GM21619 (cell line): Measurements from ENCODE around the gene YJEFN3.

ENCODE experiments used
- ATAC-seq: cut with Tn5 transposase; IDR thresholded peaks from one replicate; pipeline ENCODE4 v1.9.1; 2021; ENCODE audit not compliant: unreplicated experiment

Gene YJEFN3

DNA sequence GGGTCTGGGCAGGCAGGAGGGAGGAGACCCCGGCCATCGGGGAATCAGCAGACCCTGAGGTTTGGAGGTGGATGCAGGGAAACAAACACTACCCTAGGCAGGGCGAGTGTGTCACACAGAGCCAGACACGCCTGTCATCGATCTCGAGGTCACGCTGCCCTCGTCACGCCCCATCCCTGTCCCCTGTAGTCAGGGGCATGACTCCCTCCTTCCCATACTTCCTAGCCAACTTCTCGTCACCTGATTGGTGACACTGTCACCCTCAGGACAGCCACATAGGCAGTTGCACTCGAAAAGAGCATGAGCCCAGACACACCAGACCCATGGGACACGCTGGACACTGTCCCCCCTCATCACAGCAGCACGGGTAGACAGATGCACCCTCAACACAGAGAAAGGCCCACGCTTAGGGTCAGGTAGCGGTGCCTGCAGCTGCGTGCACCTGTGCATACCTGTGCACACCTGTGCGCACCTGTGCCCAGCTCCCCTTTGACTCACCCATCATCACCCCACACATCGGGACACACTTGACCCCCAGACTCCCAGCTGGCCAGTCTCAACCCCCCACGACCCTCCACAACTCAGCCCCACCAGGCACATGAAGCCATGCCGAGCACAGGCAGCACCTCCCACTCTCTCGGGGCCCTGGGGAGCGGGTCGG, 21.2 kb downstream of the YJEFN3 start:
- ATAC-seq = no peak

DNA sequence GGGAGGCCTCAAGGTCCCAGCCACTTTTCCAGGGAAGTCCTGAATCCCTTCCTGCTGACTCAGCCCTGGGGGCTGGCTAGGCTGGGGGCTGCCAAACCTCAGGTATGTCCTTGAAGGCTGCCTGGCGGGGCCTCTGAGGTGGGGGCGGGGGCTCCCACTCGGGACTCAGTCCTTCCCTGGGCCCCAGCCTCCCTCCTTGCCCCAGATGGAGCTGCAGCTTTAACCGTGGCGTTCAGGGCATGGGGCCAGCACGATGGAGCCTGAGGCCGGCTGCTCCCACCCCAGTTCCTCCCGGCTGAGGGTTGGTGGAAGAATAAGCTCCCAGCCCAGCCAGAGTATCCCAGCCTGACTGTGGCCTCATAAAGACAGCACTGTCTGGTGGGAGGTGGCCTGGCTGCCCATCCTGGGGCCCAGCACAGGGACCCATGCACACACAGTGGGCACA, 21.8 kb downstream of the YJEFN3 start:
- ATAC-seq = no peak

DNA sequence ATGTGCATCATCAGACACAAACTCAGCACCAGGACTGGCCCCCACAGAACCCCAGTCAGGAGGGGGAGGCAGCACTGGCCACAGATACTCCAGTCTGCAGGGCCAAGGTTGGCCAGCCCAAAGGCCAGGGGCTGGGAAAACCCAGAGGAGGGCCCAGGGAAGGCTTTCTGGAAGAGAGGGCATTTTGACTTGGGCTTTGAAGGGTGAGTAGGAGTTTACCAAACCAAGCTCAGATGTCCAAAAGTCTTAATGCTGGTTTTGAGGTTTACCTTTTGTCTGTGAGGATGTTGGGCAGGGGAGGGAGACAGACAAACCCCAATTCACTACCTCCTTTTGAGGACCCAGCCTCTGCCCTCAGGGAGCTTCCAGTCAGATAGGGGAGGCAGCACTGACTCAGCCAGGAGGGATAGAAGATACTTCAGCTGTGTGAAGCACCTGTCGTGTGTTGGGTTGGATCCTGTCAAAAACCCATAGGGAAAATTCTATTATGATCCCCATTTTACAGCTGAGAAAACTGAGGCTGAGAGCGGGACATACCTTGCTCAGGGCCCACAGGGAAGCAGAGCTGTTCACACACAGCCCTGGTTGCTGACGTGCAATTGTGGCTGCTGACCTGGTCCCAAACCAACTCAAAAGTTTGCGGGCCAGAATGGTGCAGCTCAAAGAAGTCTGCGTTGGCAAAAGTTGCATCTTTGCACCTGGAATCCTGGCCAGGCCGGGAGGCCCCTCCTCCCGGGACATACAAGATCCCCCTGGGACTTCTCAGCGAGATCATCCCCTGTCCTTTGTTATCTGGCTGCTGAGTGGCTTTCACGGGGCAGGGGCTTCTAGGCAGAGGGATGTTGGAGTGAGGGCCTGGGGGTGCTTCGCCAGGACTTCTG, 22.5 kb downstream of the YJEFN3 start:
- ATAC-seq = no peak

- ATAC-seq = no peak
These were observed 23.1 kb downstream of the YJEFN3 start for GRCh38 chr19:19551853-19552192.

GRCh38 chr19:19552798-19553197, 24.1 kb downstream of the YJEFN3 start:
- no peak for ATAC-seq

DNA sequence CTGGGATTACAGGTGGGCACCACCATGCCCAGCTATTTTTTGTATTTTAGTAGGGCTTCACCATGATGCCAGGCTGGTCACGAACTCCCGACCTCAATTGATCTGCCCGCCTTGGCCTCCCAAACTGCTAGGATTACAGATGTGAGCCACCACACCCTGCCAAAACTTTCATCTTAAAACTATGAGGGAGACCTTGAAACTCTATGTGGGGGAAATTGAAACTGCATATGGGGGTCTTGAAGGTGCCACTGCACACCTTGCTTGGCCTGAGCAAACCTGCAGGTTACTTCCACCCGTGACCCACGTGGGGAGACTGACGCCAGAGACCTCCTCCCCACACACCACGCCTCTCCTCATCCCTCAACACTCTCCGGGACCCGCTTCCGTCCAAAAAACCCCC, 25.0 kb downstream of the YJEFN3 start:
- ATAC-seq = no peak

GRCh38 chr19:19554074-19555023, 25.6 kb downstream of the YJEFN3 start:
- ATAC-seq = no peak

- ATAC-seq = no peak
These were observed 29.3 kb downstream of the YJEFN3 start for GRCh38 chr19:19558055-19558454.

DNA sequence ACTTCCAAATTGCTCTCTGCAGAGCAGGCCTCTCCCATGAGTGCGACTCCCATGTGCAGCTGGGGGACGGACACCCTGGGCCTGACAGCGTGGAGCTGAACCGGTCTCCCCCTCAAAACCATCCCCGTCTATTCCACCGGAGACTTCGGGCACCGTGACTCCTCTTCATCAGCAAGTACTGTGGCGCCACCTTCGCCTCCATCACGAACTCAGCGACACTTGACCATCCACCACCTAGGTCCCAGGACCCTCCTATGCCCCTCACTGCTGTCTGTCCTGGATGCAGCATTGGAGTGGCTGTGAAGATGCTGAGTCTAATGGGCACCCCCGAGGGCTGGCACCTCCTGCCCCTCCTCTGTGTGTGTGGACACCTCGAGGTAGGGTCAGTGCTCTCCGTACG, 29.9 kb downstream of the YJEFN3 start:
- ATAC-seq = no peak

DNA sequence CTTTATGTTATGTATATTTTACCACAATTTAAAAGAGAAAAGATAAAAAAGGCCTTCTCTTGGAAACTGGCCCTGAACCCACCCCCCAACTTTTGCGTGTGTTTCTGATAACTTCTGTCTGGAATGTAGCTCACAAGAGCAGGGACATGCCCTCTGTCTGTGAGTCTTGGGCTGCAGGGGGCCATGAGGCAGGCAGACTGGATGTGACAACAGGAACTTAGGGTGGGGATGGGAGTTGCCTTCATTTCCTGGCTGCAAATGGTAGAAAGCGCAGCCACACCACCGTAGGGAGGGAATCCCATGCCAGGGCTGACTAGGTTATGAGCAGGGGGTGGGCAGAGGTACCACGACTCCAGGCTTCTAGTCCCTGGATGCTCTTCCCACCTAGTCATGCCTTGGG, 31.2 kb downstream of the YJEFN3 start:
- ATAC-seq = no peak

DNA sequence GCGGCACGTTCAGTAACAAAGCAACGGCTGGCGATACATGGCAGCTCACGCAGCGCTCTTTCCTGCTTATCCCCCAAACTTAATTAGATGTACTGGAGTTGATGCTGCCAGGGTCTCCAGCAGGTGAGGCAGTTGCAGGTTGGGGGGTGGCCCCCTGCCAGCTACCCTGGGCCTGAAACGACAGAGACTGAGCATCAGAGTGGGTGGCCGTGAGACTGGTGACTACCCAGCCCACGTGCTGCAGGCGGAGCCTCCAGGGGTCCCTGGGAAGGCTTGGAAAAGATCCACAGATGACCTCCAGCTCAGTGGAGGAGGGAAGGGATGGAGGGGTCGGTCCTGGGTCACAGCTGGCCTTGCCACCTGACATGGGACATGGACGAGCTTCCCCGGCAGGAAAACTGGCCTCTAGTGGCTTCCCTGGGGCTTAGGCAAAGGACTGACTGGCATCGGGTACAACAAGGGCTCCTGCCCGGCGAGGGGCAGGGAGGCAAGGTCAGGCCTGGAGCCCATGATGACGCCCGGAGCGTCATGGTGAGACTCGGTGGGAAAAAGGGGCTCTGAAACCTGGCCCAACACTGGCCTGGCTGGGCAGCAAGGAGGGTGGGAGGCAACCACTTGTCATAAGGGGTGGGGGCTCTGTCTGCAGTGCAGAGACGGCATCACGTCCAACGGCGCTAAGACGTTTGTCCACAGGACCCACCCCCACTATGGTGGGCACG, 33.4 kb downstream of the YJEFN3 start:
- ATAC-seq = no peak

DNA sequence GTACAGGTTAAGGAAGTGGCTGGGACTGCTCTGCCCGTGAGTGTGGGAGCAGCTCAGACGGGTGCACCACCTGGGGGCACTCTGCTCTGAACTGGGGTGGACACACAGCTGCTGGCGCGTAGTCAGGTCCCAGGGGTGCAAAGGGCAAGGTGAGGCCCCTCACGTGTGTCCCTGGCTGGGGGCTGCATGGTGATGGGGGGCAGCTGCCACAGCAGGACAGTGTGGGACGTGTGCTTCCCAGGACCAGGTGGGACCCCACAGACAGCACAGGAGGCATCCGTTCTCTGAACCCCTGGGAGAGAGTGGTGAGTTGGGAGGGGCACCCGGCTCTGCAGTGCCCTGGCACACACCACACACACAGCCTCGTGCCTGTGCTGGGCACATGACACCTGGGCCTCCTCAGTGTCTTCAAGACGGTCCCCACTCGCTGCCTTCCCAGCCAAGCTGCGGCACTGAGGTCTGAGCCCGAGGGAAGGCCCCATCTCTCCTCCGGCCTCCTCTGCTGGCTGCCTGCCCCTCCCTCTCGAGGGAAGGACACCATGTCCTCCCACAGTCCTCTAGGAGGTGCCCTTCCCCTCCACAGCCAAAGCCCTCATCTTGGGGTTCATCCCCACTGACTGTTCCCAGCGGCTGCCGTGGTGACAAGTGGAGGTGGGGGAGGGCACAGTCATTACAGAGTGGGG, 34.1 kb downstream of the YJEFN3 start:
- ATAC-seq = no peak

DNA sequence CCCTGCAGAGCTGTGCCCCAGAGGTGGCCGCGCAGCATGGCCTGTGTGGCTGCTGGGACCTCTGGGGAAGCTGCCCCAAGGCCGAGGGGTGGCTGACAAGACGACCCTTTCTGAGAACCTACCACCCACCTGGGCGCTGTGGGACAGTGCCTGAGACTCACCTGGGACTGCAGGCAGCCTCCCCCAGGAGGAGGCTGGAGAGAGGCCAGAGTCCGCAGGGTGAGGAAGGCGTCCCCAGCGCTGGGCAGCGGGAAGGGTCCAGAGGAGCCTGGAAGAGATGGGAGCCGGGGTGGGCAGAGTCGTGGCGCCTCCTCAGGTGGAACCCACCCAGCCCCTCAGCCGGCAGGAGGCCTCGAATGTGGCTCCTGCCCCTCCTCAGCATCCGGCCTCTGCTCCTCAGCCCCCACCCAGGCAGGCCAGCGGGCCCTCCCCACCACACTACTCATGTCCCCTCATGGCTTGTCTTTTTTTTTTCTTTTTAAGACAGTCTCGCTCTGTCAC, 34.7 kb downstream of the YJEFN3 start:
- ATAC-seq = no peak

DNA sequence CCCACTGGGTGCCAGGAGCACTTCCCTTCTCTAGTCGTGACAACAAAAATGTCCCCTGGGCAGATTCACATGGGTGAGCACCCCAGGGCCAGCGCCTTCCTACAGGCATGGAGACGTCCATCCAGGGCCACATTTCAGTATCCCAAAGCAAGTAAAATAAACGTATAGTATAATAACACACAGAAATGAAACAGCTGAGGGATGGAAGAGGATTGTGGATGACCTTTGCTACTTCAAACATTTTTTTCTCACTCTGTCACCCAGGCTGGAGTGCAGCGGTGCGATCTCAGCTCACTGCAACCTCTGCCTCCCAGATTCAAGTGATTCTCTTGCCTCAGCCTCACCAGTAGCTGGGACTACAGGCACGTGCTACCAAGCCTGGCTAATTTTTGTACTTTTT, 37.6 kb downstream of the YJEFN3 start:
- ATAC-seq = no peak

GRCh38 chr19:19567391-19567790, 38.7 kb downstream of the YJEFN3 start:
- ATAC-seq = no peak

DNA sequence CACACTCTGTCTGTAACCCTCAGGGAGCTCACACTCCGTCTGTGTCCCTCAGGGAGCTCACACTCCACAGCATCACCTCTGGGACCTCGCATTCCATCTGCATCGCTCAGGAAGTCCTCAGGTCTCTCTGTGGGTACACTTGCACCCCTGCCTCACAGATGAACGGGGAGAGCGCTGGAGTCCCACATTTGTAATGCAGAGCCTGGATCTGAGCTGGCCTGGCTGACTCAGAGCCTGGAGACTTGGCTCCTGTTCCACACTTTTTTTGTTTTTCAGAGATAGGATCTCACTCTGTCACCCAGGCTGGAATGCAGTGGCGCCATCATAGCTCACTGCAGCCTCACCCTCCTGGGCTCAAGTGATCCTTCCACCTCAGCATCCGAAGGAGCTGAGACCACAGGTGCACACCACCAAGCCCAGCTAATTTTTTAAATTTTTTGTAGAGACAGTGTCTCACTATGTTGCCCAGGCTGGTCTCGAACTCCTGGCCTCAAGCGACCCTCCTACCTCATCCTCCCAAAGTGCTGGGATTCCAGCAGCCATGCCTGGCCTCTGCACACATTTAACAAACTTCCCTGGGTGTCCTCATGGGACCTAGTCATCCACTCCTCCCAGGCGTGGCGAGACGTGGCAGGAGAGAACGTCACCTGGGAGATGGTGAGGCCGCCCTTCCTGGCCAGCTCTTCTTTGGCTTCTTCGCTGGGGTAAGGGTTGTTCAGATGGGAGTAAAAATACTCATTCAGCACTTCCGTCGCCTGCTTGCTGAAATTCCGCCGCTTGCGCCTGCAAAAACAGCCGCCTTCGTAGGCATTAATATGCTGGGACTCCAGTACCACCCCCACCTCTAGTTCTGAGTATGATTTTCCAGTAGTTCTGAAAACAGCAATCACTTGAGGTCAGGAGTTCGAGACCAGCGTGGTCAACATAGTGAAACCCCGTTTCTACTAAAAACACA, 40.4 kb downstream of the YJEFN3 start:
- ATAC-seq = no peak

DNA sequence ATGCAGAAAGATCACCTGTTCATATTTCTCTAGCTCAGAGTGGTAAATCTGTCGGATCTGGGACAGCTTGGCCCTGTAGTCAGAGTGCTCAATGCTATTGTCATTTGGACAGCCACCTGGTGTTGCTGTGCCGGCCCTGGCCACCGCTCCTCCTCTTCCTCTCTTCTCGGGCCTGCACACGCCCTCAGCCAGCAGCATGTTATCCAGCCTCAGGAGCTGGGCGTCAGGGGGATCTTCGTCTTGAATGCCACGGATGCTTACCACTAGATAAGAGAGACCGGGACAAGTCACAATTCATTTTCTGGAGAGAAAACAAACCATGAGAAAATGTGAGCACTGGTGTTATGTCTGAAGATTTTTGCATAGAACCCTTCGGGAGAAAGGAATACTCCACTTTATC, 41.9 kb downstream of the YJEFN3 start:
- no peak for ATAC-seq

DNA sequence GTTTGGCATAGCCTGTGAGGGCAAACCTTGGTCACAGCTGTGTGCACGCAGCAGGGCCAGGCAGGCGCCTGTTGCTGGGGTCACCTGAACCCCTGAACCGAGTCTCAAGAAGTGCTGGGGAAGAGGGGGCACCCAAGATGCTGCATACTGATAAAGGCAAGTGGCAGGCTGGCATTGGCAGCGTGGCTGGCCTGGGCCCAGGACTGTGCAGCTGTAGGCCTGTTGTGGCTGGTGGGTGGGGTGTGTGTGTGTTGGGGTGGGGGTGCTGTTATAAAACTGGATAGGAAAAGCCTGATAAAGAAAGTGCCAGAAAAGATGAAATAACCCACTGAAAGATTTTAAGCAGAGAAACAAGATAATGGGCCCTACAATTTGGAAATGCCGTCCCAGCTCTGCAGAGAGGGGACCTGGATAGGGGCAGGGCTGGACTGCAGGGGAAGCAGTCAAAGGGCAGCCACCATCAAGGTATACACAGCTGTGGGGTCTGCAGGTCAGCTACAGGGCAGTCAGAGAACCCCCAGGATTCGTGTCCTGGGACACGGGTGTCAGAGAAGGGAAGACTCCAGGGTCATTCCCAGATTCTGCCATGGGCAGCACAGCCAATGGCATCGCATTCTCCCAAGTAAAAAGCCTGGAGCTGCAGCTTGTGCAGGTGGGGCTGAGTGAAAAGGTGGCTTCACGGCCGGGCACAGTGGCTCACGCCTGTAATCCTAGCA, 42.5 kb downstream of the YJEFN3 start:
- ATAC-seq = no peak
